Measurements from ENCODE around the gene TYRO3. TPM values are rescaled to one million over a fixed set of nuclear protein-coding genes. Genes with fewer than 3 reads are reported as not detected.

TYRO3 gene
- total RNA-seq, 1 donor from 2014 or later: 106 TPM

- Mint-ChIP-seq H3K36me3 (ENCODE audit: insufficient read depth) (no peaks in the 10 kb centered on the region), H3K4me3 (ENCODE audit: low read depth) (no peak overlapping the region), H3K27me3 (peaks cover 12% of the 10 kb centered on the region), H3K4me1 (ENCODE audit: low read depth) (no peaks in the 10 kb centered on the region), H3K27ac (no peak overlapping the region), H3K9me3 (ENCODE audit: low read depth) (peaks cover 3% of the 10 kb centered on the region)
- no peak for DNase-seq (ENCODE audit: low spot score, unreplicated experiment)
- no peak for TF ChIP-seq CTCF (IDR thresholded peaks at IDR 0.05; ENCODE audit: unreplicated experiment)
Observed at GRCh38 chr15:41610048-41610447, 51.0 kb downstream of the TYRO3 start.

- peak overlapping the region; percentile 67 for H3K27ac Mint-ChIP-seq
- H3K36me3 Mint-ChIP-seq (ENCODE audit: insufficient read depth): peaks cover 2% of the 10 kb centered on the region
- H3K9me3 Mint-ChIP-seq (ENCODE audit: low read depth): peaks cover 13% of the 10 kb centered on the region
- H3K4me3 Mint-ChIP-seq (ENCODE audit: low read depth): peak overlapping the region; percentile 67
- DNase-seq (ENCODE audit: low spot score, unreplicated experiment): no peak
- peaks cover 11% of the 10 kb centered on the region for H3K27me3 Mint-ChIP-seq
- no peak for TF ChIP-seq CTCF (IDR thresholded peaks at IDR 0.05; ENCODE audit: unreplicated experiment)
- H3K4me1 Mint-ChIP-seq (ENCODE audit: low read depth): no peaks in the 10 kb centered on the region
Observed at GRCh38 chr15:41620536-41621199, 61.7 kb downstream of the TYRO3 start.

- Mint-ChIP-seq H3K4me3 (ENCODE audit: low read depth) (peak overlapping the region; percentile 67), H3K27me3 (peaks cover 11% of the 10 kb centered on the region), H3K9me3 (ENCODE audit: low read depth) (peaks cover 13% of the 10 kb centered on the region), H3K4me1 (ENCODE audit: low read depth) (no peaks in the 10 kb centered on the region), H3K36me3 (ENCODE audit: insufficient read depth) (peaks cover 2% of the 10 kb centered on the region), H3K27ac (peak overlapping the region; percentile 67)
- no peak for TF ChIP-seq CTCF (IDR thresholded peaks at IDR 0.05; ENCODE audit: unreplicated experiment)
- DNase-seq (ENCODE audit: low spot score, unreplicated experiment): peak; percentile 58
Observed at GRCh38 chr15:41621200-41622193, 62.5 kb downstream of the TYRO3 start.

GRCh38 chr15:41622901-41623300 is 63.9 kb downstream of the TYRO3 start:
- Mint-ChIP-seq H3K4me3 (ENCODE audit: low read depth) (no peak overlapping the region), H3K27me3 (peaks cover 11% of the 10 kb centered on the region), H3K27ac (no peak overlapping the region), H3K4me1 (ENCODE audit: low read depth) (no peaks in the 10 kb centered on the region), H3K9me3 (ENCODE audit: low read depth) (peaks cover 11% of the 10 kb centered on the region), H3K36me3 (ENCODE audit: insufficient read depth) (peaks cover 2% of the 10 kb centered on the region)
- no peak for TF ChIP-seq CTCF (IDR thresholded peaks at IDR 0.05; ENCODE audit: unreplicated experiment)
- no peak for DNase-seq (ENCODE audit: low spot score, unreplicated experiment)

GRCh38 chr15:41627203-41627602 is 68.2 kb downstream of the TYRO3 start:
- no peaks in the 10 kb centered on the region for H3K36me3 Mint-ChIP-seq (ENCODE audit: insufficient read depth)
- H3K27ac Mint-ChIP-seq: no peak overlapping the region
- no peaks in the 10 kb centered on the region for H3K4me1 Mint-ChIP-seq (ENCODE audit: low read depth)
- TF ChIP-seq CTCF (IDR thresholded peaks at IDR 0.05; ENCODE audit: unreplicated experiment): no peak
- H3K9me3 Mint-ChIP-seq (ENCODE audit: low read depth): peaks cover 3% of the 10 kb centered on the region
- DNase-seq (ENCODE audit: low spot score, unreplicated experiment): no peak
- no peaks in the 10 kb centered on the region for H3K27me3 Mint-ChIP-seq
- H3K4me3 Mint-ChIP-seq (ENCODE audit: low read depth): no peak overlapping the region
